ENCODE measurements around the gene MS4A3.
"Not testable (repeated sequence)": the region's sequence is repeated elsewhere in the genome, so short reads cannot be mapped to it uniquely, and the experiment has no call there.

Gene MS4A3, protein sequence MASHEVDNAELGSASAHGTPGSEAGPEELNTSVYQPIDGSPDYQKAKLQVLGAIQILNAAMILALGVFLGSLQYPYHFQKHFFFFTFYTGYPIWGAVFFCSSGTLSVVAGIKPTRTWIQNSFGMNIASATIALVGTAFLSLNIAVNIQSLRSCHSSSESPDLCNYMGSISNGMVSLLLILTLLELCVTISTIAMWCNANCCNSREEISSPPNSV

GRCh38 chr11:60056349-60056969 lies at the start of gene MS4A3:
TSS of gene MS4A3 (plus strand) at chr11:60056665. CDS start at chr11:60061161, 4,496 bp downstream.
- no peak for DNase-seq

DNA sequence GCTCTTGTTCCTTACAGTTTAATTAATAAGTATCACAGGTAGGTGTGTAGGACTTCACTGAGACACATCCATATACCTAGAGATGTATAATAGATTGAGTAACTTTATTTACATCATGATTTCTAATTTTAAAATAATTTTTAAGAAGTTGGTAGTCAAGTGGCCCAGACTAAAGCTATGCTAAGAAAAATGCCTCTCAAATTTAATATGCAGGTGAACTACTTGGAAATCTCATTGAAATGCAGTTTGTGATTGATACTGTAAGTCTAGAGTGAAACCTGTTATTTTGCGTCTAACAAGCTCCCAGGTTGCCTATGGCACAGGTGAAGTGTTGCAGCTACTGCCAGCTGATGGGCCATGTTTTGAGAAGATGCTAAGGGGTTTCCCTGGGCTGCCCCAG lies 39.6 kb upstream of the MS4A3 start, which contains the start of gene OOSP4B:
Gene OOSP4B, plus strand, starts transcription at position 301 of the 400 bp plus-strand sequence.
- no peak for DNase-seq

DNA sequence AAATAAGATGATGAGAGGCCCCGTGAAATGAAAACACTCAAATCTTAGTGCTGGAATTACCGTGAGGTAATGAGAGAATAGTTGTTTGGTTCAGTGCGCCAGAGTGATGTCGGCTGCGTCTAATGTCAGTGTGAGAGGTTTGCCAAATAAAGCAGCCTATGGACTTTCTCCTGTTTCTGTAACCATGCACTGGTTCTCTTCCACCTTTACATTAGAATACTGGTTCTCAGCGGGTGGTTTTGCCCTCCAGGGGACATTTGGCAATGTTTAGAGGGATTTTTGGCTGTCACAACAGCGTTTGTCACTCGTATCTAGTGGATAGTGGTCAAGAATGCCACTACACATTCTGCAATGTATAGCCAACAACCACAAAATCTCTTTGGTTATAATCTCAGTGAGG lies 38.4 kb upstream of the MS4A3 start:
- DNase-seq: no peak

- DNase-seq: not testable (repeated sequence)
Measured at GRCh38 chr11:60020376-60020775, 36.1 kb upstream of the MS4A3 start.

DNA sequence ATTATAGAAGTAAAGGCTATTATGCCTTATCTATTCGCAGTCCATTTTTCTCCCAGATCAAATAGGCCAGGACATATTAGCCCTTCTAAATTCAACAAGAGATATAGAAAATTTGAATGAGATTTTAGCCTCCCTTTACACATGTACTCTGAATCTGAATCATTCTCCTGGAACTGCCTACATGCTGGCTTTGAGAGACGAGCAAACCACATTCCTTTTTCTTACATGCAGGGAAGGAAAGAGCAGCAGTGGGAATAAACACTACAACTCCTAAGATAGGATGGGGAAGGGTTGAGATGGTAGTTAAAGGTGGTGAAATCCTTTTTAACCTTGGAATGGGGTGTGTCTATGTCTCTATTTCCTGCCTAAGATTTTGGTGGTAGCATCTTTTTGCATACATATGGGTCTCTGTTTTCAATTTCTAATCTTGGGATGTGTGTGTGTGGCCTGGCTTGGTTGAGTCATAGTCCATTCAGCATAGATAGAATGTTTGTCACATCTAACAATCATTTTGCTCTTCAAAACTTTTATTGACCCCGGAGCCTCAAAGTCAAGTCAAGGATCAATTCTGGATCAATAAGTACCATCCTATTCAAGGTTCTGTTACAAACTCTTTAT lies 27.3 kb upstream of the MS4A3 start:
- DNase-seq: no peak

- no peak for DNase-seq
Measured at GRCh38 chr11:60040109-60040508, 16.4 kb upstream of the MS4A3 start, which contains the start of gene OOSP2. TSS of gene OOSP2 (plus strand) at chr11:60040409. CDS start at chr11:60040460, 51 bp downstream.

DNA sequence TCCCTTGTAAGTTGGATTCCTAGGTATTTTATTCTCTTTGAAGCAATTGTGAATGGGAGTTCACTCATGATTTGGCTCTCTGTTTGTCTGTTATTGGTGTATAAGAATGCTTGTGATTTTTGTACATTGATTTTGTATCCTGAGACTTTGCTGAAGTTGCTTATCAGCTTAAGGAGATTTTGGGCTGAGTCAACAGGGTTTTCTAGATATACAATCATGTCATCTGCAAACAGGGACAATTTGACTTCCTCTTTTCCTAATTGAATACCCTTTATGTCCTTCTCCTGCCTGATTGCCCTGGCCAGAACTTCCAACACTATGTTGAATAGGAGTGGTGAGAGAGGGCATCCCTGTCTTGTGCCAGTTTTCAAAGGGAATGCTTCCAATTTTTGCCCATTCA lies 6.0 kb upstream of the MS4A3 start:
- not testable (repeated sequence) for DNase-seq

DNA sequence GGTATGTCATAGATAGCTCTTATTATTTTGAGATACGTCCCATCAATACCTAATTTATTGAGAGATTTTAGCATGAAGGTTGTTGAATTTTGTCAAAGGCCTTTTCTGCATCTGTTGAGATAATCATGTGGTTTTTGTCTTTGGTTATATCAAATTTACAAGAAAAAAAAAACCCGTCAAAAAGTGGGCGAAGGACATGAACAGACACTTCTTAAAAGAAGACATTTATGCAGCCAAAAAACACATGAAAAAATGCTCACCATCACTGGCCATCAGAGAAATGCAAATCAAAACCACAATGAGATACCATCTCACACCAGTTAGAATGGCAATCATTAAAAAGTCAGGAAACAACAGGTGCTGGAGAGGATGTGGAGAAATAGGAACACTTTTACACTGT lies 5.6 kb upstream of the MS4A3 start:
- DNase-seq: not testable (repeated sequence)

- no peak for DNase-seq
Measured at GRCh38 chr11:60059052-60059451, 2.6 kb downstream of the MS4A3 start.

GRCh38 chr11:60059521-60060240 lies 3.2 kb downstream of the MS4A3 start:
- DNase-seq: no peak

- no peak for DNase-seq
Measured at GRCh38 chr11:60064111-60064510, 7.6 kb downstream of the MS4A3 start.

- DNase-seq: no peak
Measured at GRCh38 chr11:60065801-60066200, 9.3 kb downstream of the MS4A3 start.

GRCh38 chr11:60069450-60069849 lies 13.0 kb downstream of the MS4A3 start:
- DNase-seq: no peak

DNA sequence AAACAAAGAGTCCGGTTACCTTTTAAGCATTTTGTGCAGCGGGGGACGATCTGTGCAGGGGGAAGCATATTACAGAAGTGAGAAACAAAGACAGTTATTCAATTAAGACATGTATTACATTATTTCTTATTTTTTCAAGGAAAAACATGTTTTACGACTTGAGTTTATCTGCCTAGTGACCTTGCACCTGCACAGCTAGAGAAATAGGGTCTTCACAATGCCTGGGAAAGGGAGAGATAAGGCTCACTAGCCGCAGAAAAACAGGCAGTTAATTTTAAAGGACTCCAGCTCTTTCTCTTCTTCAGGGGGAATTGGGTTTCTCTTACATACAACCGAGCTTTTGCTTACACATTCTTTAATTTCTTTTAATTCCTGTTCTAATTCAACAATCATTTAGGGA lies 15.2 kb downstream of the MS4A3 start:
- not testable (repeated sequence) for DNase-seq

GRCh38 chr11:60077216-60077817 lies 20.9 kb downstream of the MS4A3 start:
- DNase-seq: no peak

- no peak for DNase-seq
Measured at GRCh38 chr11:60077981-60078380, 21.5 kb downstream of the MS4A3 start.

GRCh38 chr11:60078745-60079144 lies 22.3 kb downstream of the MS4A3 start:
- no peak for DNase-seq

DNA sequence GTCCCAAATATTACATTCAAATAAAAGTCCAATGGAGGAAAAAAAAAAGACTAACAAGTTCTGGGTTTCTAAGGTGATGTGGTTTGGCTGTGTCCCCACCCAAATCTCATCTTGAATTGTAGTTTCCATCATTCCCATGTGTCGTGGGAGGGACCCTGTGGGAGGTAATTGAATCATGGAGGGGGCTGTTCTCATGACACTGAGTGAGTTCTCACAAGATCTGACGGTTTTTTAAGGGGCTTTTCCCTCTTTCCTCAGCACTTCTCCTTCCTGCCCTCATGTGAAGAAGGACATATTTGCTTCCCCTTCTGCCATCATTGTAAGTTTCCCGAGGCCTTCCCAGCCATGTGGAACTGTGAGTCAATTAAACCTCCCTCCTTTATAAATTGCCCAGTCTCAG lies 24.1 kb downstream of the MS4A3 start:
- DNase-seq: no peak

- DNase-seq: no peak
Measured at GRCh38 chr11:60084631-60085273, 28.3 kb downstream of the MS4A3 start.

DNA sequence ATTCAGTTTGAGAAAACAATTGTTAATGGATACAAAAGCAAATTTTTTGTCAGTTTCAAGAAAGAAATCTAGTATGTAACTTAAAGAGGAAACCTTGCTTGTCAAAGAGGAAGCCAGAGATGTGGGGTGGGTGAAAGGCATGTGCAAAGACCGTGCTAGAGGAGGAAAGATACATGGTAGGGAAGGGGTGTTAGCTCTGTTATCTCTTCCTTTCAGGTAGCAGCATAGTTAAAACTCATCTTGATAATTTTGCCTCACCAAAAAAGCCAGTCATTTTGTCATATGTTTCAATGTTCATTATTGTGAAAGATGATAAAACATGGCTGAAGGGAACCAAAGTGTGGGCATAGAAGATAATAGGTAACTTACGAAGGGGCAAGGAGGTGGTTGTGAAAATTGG lies 29.4 kb downstream of the MS4A3 start:
- no peak for DNase-seq

- DNase-seq: no peak
Measured at GRCh38 chr11:60087239-60087638, 30.8 kb downstream of the MS4A3 start.

GRCh38 chr11:60088364-60088763 lies 31.9 kb downstream of the MS4A3 start, which contains the start of gene MS4A2:
TSS of gene MS4A2 (plus strand) at chr11:60088664. CDS start at chr11:60088766, 102 bp downstream.
- no peak for DNase-seq

All from activated CD4-positive, CD25-positive, alpha-beta regulatory T cell (primary cell).